Prostate gland (tissue), 2 donors: ENCODE results near the gene DTL. TPM values are rescaled to one million over a fixed set of nuclear protein-coding genes. Genes with fewer than 3 reads are reported as not detected.

Source experiments
- DNase-seq: peaks from one replicate; pipeline ENCODE4 v3.0.0-alpha.2; 2019; ENCODE audit warnings: low spot score
- H3K27ac ChIP-seq, 2 donors: fragments of 200-600 bp; sonication (generic); 2 replicates each; pipeline ENCODE4 v1.5.1; 2017 to 2019
- H3K27me3 ChIP-seq: fragments of 200-600 bp; sonication (generic); replicated peaks from 2 replicates; pipeline ENCODE4 v1.5.1; 2019; ENCODE audit not compliant: insufficient read depth
- H3K36me3 ChIP-seq, 2 donors: fragments of 200-600 bp; sonication (generic); 1 replicate in 1 of 2; 2 replicates in 1 of 2; pipeline versions ENCODE4 v1.5.1 to v1.8.1; 2017 to 2019
- H3K4me1 ChIP-seq: fragments of 200-600 bp; sonication (generic); replicated peaks from 2 replicates; pipeline ENCODE4 v1.5.1; 2019
- H3K4me3 ChIP-seq, 2 donors: fragments of 200-600 bp; sonication (generic); 2 replicates each; pipeline ENCODE4 v1.5.1; 2017 to 2019
- H3K9me3 ChIP-seq: fragments of 200-600 bp; sonication (generic); 2 replicates; pipeline ENCODE4 v1.5.1; 2017
- POLR2A ChIP-seq: fragments of 450-650 bp; IDR thresholded peaks from one replicate; pipeline ENCODE4 v1.6.1; 2016; ENCODE audit warnings: antibody characterized with exemption, mild to moderate bottlenecking
- POLR2AphosphoS5 ChIP-seq: sonication (generic); formaldehyde crosslinking; IDR thresholded peaks from one replicate; pipeline ENCODE4 v1.6.1; 2017; ENCODE audit warnings: antibody characterized with exemption
- WGBS: methylation state at CpG from one replicate; pipeline ENCODE4 v1.1.5; 2018; 5-methylcytosine and 5-hydroxymethylcytosine counted together
- intact Hi-C: fragments of 100-400 bp; cut with DNase I; formaldehyde crosslinking; loops from one replicate; pipeline ENCODE4 v1.14.2; 2022
- total RNA-seq, 2 donors: library from RNA; depleted of rRNA; stranded (reverse); fragments of >200 nt; gene quantifications; one replicate each; pipeline ENCODE4 v1.1.0, GENCODE V29; 2016
- TF ChIP-seq, protein P1 (sequence below), 4 experiments: fragments of 200-600 bp in 2 of 4; fragments of 450-650 bp in 2 of 4; sonication (generic) in 2 of 4; IDR thresholded peaks; 1 replicate in 3 of 4; 2 replicates in 1 of 4; pipeline ENCODE4 v1.5.1; 2016 to 2019; ENCODE audit warnings: antibody characterized with exemption in 4 of 4, mild to moderate bottlenecking in 2 of 4, moderate library complexity in 2 of 4

DTL gene
- total RNA-seq, 2 donors from 2014 or later: 1.5 to 7.1 TPM

DNA sequence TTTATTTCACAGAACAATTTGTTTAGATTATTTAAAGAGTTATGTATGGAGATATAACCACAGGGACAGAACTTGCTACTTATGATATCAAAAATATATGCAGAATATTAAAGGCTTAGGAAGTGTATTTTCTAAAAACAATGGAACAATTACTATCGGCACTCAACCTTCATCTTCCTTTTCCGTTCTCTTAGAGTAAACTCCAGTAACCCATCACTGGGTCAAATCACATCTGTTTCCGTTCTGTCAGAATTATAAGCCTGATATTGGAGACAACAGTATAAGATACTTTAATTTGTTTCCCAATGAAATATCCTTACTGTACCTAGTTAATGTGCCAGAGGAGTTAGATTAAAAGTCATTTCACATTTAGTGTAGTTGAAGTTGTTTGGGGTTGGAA is 32.2 kb downstream of the DTL start:
- intact Hi-C loops: no loop called here
- H3K4me3 ChIP-seq: no peak overlapping the region
- WGBS: 89% methylated on average over 3 of the region's 3 CpGs
- H3K27me3 ChIP-seq: no peaks in the 10 kb centered on the region
- no peak for DNase-seq
- TF ChIP-seq, protein P1, sequence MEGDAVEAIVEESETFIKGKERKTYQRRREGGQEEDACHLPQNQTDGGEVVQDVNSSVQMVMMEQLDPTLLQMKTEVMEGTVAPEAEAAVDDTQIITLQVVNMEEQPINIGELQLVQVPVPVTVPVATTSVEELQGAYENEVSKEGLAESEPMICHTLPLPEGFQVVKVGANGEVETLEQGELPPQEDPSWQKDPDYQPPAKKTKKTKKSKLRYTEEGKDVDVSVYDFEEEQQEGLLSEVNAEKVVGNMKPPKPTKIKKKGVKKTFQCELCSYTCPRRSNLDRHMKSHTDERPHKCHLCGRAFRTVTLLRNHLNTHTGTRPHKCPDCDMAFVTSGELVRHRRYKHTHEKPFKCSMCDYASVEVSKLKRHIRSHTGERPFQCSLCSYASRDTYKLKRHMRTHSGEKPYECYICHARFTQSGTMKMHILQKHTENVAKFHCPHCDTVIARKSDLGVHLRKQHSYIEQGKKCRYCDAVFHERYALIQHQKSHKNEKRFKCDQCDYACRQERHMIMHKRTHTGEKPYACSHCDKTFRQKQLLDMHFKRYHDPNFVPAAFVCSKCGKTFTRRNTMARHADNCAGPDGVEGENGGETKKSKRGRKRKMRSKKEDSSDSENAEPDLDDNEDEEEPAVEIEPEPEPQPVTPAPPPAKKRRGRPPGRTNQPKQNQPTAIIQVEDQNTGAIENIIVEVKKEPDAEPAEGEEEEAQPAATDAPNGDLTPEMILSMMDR (IDR thresholded peaks at IDR 0.05): no peak
- TF ChIP-seq POLR2A (no peak), POLR2AphosphoS5 (no peak)
- no peaks in the 10 kb centered on the region for H3K4me1 ChIP-seq
- no peak overlapping the region for H3K27ac ChIP-seq
- no peaks in the 10 kb centered on the region for H3K9me3 ChIP-seq
- no peaks in the 10 kb centered on the region for H3K36me3 ChIP-seq

DNA sequence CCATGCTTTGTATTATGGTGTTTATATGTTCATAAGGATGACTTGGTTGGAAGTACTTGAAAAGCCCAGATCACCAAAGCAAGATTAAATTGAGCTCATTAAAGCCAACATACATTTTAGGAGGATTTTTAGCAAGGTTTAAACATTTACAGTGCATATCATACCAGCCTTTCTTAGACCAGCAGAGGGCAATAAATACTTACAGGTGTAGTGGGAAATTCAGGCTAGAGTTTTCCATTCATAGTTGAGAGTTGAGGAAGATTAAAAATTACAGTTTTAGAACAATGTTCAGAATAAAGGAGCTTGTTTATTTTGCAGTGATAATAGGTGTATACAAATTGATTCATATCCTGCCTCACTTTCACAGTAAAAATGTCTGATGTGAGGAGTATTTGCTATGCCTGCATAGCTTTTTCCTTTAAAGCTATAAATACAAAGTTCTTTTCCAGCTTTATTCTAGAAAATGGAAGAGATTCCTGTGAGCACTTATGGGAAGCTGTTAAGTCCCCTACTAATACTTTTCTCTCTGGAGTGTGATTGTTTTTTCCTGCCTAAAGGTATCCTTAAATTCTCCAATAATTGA is 35.3 kb downstream of the DTL start:
- DNase-seq: peak; percentile 8
- no peak for TF ChIP-seq POLR2A
- TF ChIP-seq, protein P1 (IDR thresholded peaks at IDR 0.05): peak; percentile 35 to 91 (median 86)
- Histone ChIP-seq H3K4me3 (no peak overlapping the region), H3K36me3 (no peaks in the 10 kb centered on the region), H3K4me1 (no peaks in the 10 kb centered on the region), H3K9me3 (no peaks in the 10 kb centered on the region), H3K27ac (no peak overlapping the region), H3K27me3 (no peaks in the 10 kb centered on the region)
- intact Hi-C loops: loop anchor here (2.0 to 5.0 kb wide), 3 partner anchors 221 to 386 kb away; no protein-coding TSS in a partner anchor

DNA sequence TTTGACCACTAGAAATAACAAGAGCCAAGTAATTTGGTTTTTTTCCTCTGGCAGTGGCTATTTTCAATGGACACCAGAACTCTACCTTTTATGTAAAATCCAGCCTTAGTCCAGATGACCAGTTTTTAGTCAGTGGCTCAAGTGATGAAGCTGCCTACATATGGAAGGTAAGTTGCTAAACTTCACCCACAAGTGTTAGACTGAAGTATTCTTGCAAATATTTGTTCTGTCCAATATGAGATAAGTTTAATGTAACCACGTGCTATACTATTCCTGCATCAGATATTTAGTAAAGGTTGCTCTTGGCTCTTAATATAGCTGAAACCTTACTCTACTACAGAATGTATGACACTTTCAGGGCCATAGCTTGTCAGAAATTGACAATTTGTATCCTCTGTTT is 36.5 kb downstream of the DTL start:
- TF ChIP-seq POLR2AphosphoS5: no peak
- TF ChIP-seq, protein P1 (IDR thresholded peaks at IDR 0.05): no peak
- TF ChIP-seq POLR2A: no peak
- H3K9me3 ChIP-seq: no peaks in the 10 kb centered on the region
- no peaks in the 10 kb centered on the region for H3K27me3 ChIP-seq
- H3K27ac ChIP-seq: no peak overlapping the region
- WGBS: 77% methylated on average over 1 of the region's 1 CpG
- no peaks in the 10 kb centered on the region for H3K4me1 ChIP-seq
- H3K4me3 ChIP-seq: no peak overlapping the region
- H3K36me3 ChIP-seq: no peaks in the 10 kb centered on the region
- DNase-seq: no peak
- intact Hi-C loops: loop anchor here (5.0 kb wide), 1 partner anchor 220 kb away; no protein-coding TSS in a partner anchor

DNA sequence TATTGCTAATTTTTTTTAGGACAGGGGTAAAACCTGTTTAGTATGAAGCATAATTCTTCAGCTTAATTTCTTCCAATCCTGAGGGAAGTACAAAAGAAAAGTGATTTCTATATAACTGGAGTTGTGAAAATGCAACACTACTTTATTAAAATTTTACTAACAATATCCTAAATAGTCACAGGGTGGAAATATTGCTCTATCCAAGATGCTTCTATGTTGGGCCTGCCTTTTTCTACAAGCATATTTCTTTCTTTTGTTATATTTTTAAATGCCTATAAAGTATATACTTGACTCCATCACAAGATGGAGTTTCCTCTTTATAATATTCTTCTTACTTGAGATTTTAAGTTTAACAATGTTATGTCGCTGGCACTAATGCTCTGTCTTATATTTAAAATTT is 37.9 kb downstream of the DTL start:
- H3K27ac ChIP-seq: no peak overlapping the region
- H3K27me3 ChIP-seq: no peaks in the 10 kb centered on the region
- H3K4me1 ChIP-seq: no peaks in the 10 kb centered on the region
- TF ChIP-seq POLR2AphosphoS5 (no peak), POLR2A (no peak)
- TF ChIP-seq, protein P1 (IDR thresholded peaks at IDR 0.05): no peak
- no peaks in the 10 kb centered on the region for H3K36me3 ChIP-seq
- no peak for DNase-seq
- 95% methylated on average over 1 of the region's 1 CpG for WGBS
- intact Hi-C loops: loop anchor here (5.0 kb wide), 1 partner anchor 219 kb away; no protein-coding TSS in a partner anchor
- H3K9me3 ChIP-seq: no peaks in the 10 kb centered on the region
- no peak overlapping the region for H3K4me3 ChIP-seq

DNA sequence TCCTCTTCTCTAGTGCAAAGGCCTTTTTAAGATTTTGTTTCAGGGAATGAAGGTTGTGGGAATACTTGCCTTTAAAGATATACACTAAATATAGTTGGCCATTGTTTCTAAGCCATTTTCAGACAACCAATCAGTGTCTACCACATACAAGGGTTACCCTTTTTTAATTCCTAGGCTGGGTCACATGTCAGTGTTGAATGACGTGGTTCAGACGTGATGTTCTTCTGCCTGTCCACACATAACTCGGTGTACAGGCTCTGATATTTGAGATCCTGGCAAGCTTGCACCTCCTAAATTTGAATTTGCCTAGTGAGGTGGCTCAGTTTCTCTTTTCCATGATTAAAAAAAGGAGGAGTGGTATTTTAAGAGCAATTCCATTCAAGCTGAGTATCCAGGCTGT is 38.8 kb downstream of the DTL start:
- intact Hi-C loops: loop anchor here (5.0 kb wide), 1 partner anchor 218 kb away; no protein-coding TSS in a partner anchor
- Histone ChIP-seq H3K9me3 (no peaks in the 10 kb centered on the region), H3K36me3 (no peaks in the 10 kb centered on the region), H3K27ac (no peak overlapping the region), H3K4me3 (no peak overlapping the region), H3K27me3 (no peaks in the 10 kb centered on the region), H3K4me1 (no peaks in the 10 kb centered on the region)
- 91% methylated on average over 3 of the region's 3 CpGs for WGBS
- TF ChIP-seq, protein P1 (IDR thresholded peaks at IDR 0.05): no peak
- no peak for DNase-seq
